22Rv1 (cell line): Measurements from ENCODE around the gene DENND1A.

Experiments used
- CTCF ChIP-seq: fragments of 450-650 bp; IDR thresholded peaks from 2 replicates; pipeline ENCODE4 v1.5.1; 2017; ENCODE audit warnings: mild to moderate bottlenecking
- ZFX ChIP-seq: fragments of 450-650 bp; IDR thresholded peaks from 2 replicates; pipeline ENCODE4 v1.6.1; 2017; ENCODE audit warnings: antibody characterized with exemption, borderline replicate concordance

DNA sequence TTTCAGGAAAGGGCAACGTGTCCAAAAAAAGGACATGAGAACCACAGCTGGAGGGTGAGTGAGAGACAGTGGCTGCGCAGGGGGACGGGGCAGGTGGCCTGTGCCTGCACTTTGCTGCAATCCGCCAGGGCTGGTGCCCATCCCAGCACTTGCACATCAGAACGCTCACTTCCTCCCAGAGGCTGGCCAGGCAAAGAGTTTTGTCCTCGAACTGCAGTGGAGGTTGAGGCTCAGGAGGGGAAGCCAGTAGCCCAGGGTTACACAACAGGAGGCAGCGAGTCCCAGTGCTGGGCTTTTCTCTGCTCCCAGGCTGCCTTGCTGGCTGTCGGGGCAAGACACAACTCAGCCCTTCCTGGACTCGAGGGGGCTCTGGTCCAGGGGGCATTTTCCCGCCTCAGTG lies 540.9 kb downstream of the DENND1A start:
- TF ChIP-seq CTCF (no peak), ZFX (no peak)
